Right atrium auricular region (tissue), 2 donors: ENCODE results near the gene BHLHA15. TPM values are rescaled to one million over a fixed set of nuclear protein-coding genes. Genes with fewer than 3 reads are reported as not detected.

Experiments
- DNase-seq: peaks from one replicate; pipeline ENCODE4 v3.0.0-alpha.2; 2019; ENCODE audit warnings: low spot score
- H3K27ac ChIP-seq, 2 donors: fragments of 200-600 bp; sonication (generic); 1 replicate in 1 of 2; 2 replicates in 1 of 2; pipeline ENCODE4 v1.5.1; 2016 to 2019
- H3K27me3 ChIP-seq, 2 donors: fragments of 200-600 bp; sonication (generic); one replicate each; pipeline versions ENCODE4 v1.5.1 to v1.6.0; 2017 to 2019
- H3K36me3 ChIP-seq: fragments of 200-600 bp; sonication (generic); one replicate; pipeline ENCODE4 v1.5.1; 2016
- H3K4me1 ChIP-seq, 2 donors: fragments of 200-600 bp; sonication (generic); one replicate each; pipeline versions ENCODE4 v1.5.1 to v1.6.0; 2017 to 2019
- H3K4me3 ChIP-seq, 2 donors: fragments of 200-600 bp; sonication (generic); 1 replicate in 1 of 2; 2 replicates in 1 of 2; pipeline ENCODE4 v1.5.1; 2017 to 2019; ENCODE audit warnings: mild to moderate bottlenecking in 1 of 2, moderate library complexity in 1 of 2
- H3K9me3 ChIP-seq, 2 donors: fragments of 200-600 bp; sonication (generic); one replicate each; pipeline ENCODE4 v1.5.1; 2019
- CTCF ChIP-seq, 2 donors: fragments of 200-600 bp; sonication (generic); IDR thresholded peaks; one replicate each; pipeline ENCODE4 v1.5.1; 2019; ENCODE audit warnings: antibody characterized with exemption in 2 of 2
- total RNA-seq, 2 donors: library from RNA; depleted of rRNA; stranded (reverse); fragments of >200 nt; gene quantifications; one replicate each; pipeline ENCODE4 v1.1.0, GENCODE V29; 2016

Gene BHLHA15
- total RNA-seq, 2 donors from 2014 or later = 0.83 TPM; not detected in 1

- no peaks in the 10 kb centered on the region for H3K27me3 ChIP-seq
- H3K36me3 ChIP-seq = peaks cover 13% of the 10 kb centered on the region
- DNase-seq = no peak
- H3K4me3 ChIP-seq = no peak overlapping the region
- TF ChIP-seq CTCF (IDR thresholded peaks at IDR 0.05) = no peak
- peaks cover 0 to 12% of the 10 kb centered on the region in 2 donors for H3K4me1 ChIP-seq
- no peaks in the 10 kb centered on the region for H3K9me3 ChIP-seq
- no peak overlapping the region for H3K27ac ChIP-seq
Measured at GRCh38 chr7:98171449-98171848, 39.8 kb upstream of the BHLHA15 start.

- Histone ChIP-seq H3K36me3 (peaks cover 13% of the 10 kb centered on the region), H3K27me3 (no peaks in the 10 kb centered on the region), H3K9me3 (no peaks in the 10 kb centered on the region), H3K4me3 (no peak overlapping the region), H3K4me1 (peaks cover 0 to 26% of the 10 kb centered on the region in 2 donors), H3K27ac (peak overlapping the region; percentile 44 to 66)
- DNase-seq = no peak
- TF ChIP-seq CTCF (IDR thresholded peaks at IDR 0.05) = no peak
Measured at GRCh38 chr7:98174334-98175259, 36.6 kb upstream of the BHLHA15 start.

DNA sequence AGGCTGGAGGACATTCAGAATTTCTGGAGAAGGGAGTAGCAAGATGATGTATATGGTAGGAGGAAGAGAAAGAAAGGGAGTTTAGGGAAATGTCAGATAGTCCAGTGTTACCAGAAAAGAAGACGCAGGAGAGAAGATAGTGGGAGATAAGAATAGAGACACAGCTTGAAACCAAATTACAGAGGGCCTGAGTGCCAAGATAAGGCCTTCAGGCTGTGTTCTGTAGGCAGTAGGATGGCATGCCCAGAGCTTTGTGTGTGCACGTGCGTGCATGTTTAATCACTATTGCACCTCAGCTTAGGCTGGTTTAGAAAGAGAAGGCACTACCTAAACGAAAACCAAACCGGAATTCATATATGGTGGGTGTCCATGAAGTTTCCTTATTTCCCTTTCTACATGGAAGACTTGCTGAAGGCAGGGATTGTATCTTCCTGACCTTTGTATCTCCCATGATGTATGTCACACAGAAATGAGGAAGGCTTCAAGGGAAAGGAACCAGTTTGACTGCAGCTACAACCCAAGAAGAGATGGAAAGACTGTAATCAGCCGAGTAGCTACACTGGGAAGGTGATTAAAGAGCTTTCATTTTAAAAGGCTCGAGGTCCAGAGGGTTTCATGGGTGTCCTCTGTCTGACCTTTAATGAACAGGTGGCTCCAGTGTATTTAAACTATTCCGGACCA is 35.8 kb upstream of the BHLHA15 start:
- peaks cover 13% of the 10 kb centered on the region for H3K36me3 ChIP-seq
- H3K27ac ChIP-seq = peak overlapping the region in 1 of 2 donors; percentile 66
- no peak for DNase-seq
- no peak for TF ChIP-seq CTCF (IDR thresholded peaks at IDR 0.05)
- H3K27me3 ChIP-seq = no peaks in the 10 kb centered on the region
- no peak overlapping the region for H3K4me3 ChIP-seq
- H3K9me3 ChIP-seq = no peaks in the 10 kb centered on the region
- peaks cover 0 to 26% of the 10 kb centered on the region in 2 donors for H3K4me1 ChIP-seq

- Histone ChIP-seq H3K27me3 (no peaks in the 10 kb centered on the region), H3K36me3 (peaks cover 9% of the 10 kb centered on the region), H3K9me3 (no peaks in the 10 kb centered on the region), H3K27ac (peak overlapping the region; percentile 73 to 79), H3K4me3 (no peak overlapping the region), H3K4me1 (peaks cover 0 to 26% of the 10 kb centered on the region in 2 donors)
- no peak for TF ChIP-seq CTCF (IDR thresholded peaks at IDR 0.05)
- DNase-seq = no peak
Measured at GRCh38 chr7:98177553-98177952, 33.7 kb upstream of the BHLHA15 start.

DNA sequence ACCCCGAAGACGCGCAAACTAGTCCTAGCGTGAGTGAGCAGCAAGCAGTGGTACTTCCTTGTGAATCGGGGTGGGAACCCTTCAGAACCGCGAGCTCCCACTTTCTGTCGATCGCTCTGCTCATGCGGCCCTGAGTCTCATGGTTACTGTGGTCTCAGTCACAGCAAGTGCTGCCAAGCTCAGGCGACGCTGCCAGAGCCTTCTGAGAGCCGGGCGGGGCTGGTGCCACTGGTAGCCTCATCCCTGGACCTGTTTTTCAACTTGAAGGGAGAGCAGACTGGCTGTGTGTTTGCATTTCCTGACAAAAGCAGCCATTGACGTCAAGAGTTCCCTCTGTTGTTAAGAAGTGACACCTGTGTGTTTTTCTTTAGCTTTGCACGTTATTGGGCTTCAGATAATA is 32.9 kb upstream of the BHLHA15 start:
- Histone ChIP-seq H3K9me3 (no peaks in the 10 kb centered on the region), H3K4me1 (peaks cover 0 to 26% of the 10 kb centered on the region in 2 donors), H3K27ac (peak overlapping the region; percentile 73 to 79), H3K27me3 (no peaks in the 10 kb centered on the region), H3K4me3 (no peak overlapping the region), H3K36me3 (peaks cover 6% of the 10 kb centered on the region)
- no peak for TF ChIP-seq CTCF (IDR thresholded peaks at IDR 0.05)
- DNase-seq = no peak
